ENCODE data around the gene MEIS2. TPM values are rescaled to one million over a fixed set of nuclear protein-coding genes. Genes with fewer than 3 reads are reported as not detected.

The MEIS2 gene
- total RNA-seq, 1 experiment from 2014 or later: 9.3 TPM

GRCh38 chr15:36887214-36887961 is 213.0 kb downstream of the MEIS2 start:
- Histone ChIP-seq H3K4me1 (ENCODE audit: insufficient read depth, low read length, poor library complexity, severe bottlenecking) (peaks cover 13% of the 10 kb centered on the region), H3K36me3 (ENCODE audit: insufficient read depth, low read length, poor library complexity, severe bottlenecking) (no peaks in the 10 kb centered on the region), H3K4me3 (ENCODE audit: low read depth, low read length, poor library complexity, severe bottlenecking) (no peak overlapping the region), H3K27ac (ENCODE audit: low read depth, low read length, poor library complexity, severe bottlenecking) (no peak overlapping the region), H3K27me3 (replicated peaks; ENCODE audit: insufficient read depth, low read depth, low read length, poor library complexity) (peaks cover 22% of the 10 kb centered on the region), H3K9me3 (ENCODE audit: low read depth, low read length, poor library complexity, severe bottlenecking) (no peaks in the 10 kb centered on the region)
- no peak for DNase-seq (ENCODE audit: low spot score)
- no TSS peak for BruUV-seq (replicated peaks)
- ChIA-PET POLR2A (ENCODE audit: low non-redundant PET) (interaction anchor here (0.7 kb wide), 1 partner anchor 206 kb away, joined by 3 read pairs; no protein-coding TSS in a partner anchor), CTCF (no interaction called here)
- no peak for TF ChIP-seq CTCF (conservative IDR thresholded peaks at IDR 0.05; ENCODE audit: low read depth, low read length)
- TF ChIP-seq EZH2 (IDR thresholded peaks at IDR 0.05; ENCODE audit: borderline replicate concordance, low read depth, low read length, poor library complexity, severe bottlenecking): no peak
- intact Hi-C loops (cut with micrococcal nuclease; ENCODE audit: unreplicated experiment): no loop called here

DNA sequence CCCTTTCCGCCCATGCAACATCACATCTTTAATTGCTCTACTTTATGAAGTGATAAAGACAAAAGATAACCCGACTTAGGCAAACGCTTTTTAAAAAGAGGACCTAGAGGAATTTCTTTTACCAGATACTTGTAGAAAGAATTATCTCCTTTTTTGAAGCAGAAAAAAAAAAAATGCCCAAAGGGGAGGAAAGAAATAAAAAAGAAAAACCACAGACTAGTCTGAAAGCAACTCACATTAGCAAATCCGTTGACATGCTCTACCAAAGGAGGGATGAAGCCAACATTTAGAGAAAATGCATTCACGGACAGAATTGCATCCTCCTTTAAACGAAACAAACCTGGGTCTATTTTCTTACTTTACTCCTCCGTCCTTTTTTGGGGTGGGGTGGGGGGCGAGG is 213.6 kb downstream of the MEIS2 start:
- Histone ChIP-seq H3K4me3 (ENCODE audit: low read depth, low read length, poor library complexity, severe bottlenecking) (no peak overlapping the region), H3K9me3 (ENCODE audit: low read depth, low read length, poor library complexity, severe bottlenecking) (no peaks in the 10 kb centered on the region), H3K4me1 (ENCODE audit: insufficient read depth, low read length, poor library complexity, severe bottlenecking) (peaks cover 13% of the 10 kb centered on the region), H3K36me3 (ENCODE audit: insufficient read depth, low read length, poor library complexity, severe bottlenecking) (no peaks in the 10 kb centered on the region), H3K27ac (ENCODE audit: low read depth, low read length, poor library complexity, severe bottlenecking) (no peak overlapping the region), H3K27me3 (replicated peaks; ENCODE audit: insufficient read depth, low read depth, low read length, poor library complexity) (peaks cover 29% of the 10 kb centered on the region)
- no TSS peak for BruUV-seq (replicated peaks)
- no peak for DNase-seq (ENCODE audit: low spot score)
- intact Hi-C loops (cut with micrococcal nuclease; ENCODE audit: unreplicated experiment): no loop called here
- CTCF ChIA-PET: no interaction called here
- TF ChIP-seq CTCF (conservative IDR thresholded peaks at IDR 0.05; ENCODE audit: low read depth, low read length) (no peak), EZH2 (IDR thresholded peaks at IDR 0.05; ENCODE audit: borderline replicate concordance, low read depth, low read length, poor library complexity, severe bottlenecking) (no peak)
- POLR2A ChIA-PET (ENCODE audit: low non-redundant PET): interaction anchor here (0.7 kb wide), 1 partner anchor 207 kb away, joined by 3 read pairs; no protein-coding TSS in a partner anchor

DNA sequence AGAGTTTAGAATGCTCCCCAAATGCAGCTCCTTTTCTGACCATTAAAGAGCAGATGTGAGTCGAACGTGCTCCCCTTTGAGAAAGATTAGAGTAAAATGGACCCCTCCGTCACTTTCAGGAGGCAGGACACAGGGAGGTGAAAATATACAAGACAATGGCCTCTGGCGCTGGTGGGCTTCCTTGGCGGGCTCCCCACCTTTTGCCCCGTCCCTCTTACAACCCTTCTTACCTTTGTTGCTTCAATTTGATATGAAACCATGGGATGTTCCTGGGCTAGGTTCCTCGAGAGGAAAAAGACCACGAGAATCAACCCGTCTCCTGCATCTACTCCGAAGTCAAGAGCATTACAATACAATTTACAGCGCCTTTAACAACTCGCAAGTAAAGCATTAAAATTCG is 214.2 kb downstream of the MEIS2 start:
- H3K4me1 ChIP-seq (ENCODE audit: insufficient read depth, low read length, poor library complexity, severe bottlenecking): peaks cover 13% of the 10 kb centered on the region

More for the DNA sequence above, 214.2 kb downstream of the MEIS2 start:
- BruUV-seq (replicated peaks): no TSS peak
- no peaks in the 10 kb centered on the region for H3K9me3 ChIP-seq (ENCODE audit: low read depth, low read length, poor library complexity, severe bottlenecking)
- ChIA-PET CTCF (interaction anchor here (0.6 kb wide), 1 partner anchor 225 kb away, joined by 5 read pairs; no protein-coding TSS in a partner anchor), POLR2A (ENCODE audit: low non-redundant PET) (no interaction called here)
- no peaks in the 10 kb centered on the region for H3K36me3 ChIP-seq (ENCODE audit: insufficient read depth, low read length, poor library complexity, severe bottlenecking)
- H3K27me3 ChIP-seq (replicated peaks; ENCODE audit: insufficient read depth, low read depth, low read length, poor library complexity): peaks cover 34% of the 10 kb centered on the region
- DNase-seq (ENCODE audit: low spot score): no peak
- no peak overlapping the region for H3K27ac ChIP-seq (ENCODE audit: low read depth, low read length, poor library complexity, severe bottlenecking)
- intact Hi-C loops (cut with micrococcal nuclease; ENCODE audit: unreplicated experiment): no loop called here
- TF ChIP-seq EZH2 (IDR thresholded peaks at IDR 0.05; ENCODE audit: borderline replicate concordance, low read depth, low read length, poor library complexity, severe bottlenecking) (no peak), CTCF (conservative IDR thresholded peaks at IDR 0.05; ENCODE audit: low read depth, low read length) (no peak)
- no peak overlapping the region for H3K4me3 ChIP-seq (ENCODE audit: low read depth, low read length, poor library complexity, severe bottlenecking)

All from A673 (cell line).